Measurements from ENCODE around the gene TCF25. TPM values are rescaled to one million over a fixed set of nuclear protein-coding genes. Genes with fewer than 3 reads are reported as not detected.
"Not testable (repeated sequence)": the region's sequence is repeated elsewhere in the genome, so short reads cannot be mapped to it uniquely, and the experiment has no call there.

The TCF25 gene
- total RNA-seq, 1 donor from 2014 or later = 162 TPM

DNA sequence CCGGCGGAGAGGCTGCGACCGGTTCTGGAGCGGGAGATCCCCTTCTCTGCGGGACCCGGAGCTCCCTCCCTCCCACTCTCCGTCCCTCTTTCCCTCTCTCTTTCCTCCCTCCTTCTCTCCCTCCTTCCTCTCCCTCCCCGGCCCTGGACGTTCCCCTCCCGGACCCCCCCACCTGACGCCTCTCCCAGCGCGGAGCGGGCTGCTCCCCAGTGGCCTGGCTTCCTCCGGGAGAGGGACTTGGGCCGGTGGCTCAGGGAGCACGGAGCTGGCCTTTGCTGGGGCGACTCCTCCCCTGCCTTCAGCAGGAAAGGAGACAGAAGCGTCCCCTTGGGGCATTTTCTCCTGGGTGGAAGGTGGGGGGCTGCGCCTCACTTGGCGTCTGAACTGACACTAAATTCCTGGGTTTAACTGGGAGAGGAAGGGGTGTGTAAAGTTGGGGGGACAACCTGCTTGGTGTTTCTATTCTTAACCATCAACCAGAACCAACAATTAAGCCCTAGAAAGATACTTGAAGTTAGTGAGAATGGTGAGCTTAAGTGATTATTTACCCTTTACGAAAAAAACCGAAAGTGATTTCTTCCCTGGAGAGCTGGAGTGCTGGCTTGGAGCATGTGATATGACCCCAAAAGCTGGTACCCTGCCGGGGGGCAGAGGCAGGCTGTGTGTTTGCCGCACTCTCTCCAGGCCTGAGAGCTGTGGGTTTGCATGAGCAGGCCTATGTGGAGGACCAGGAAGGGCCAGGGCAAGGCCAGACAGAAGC is 44.3 kb upstream of the TCF25 start:
- Histone ChIP-seq H3K27me3 (no peaks in the 10 kb centered on the region), H3K4me1 (peaks cover 17% of the 10 kb centered on the region), H3K27ac (no peak overlapping the region), H3K4me3 (peak overlapping the region; percentile 44), H3K9me3 (no peaks in the 10 kb centered on the region), H3K36me3 (no peaks in the 10 kb centered on the region)
- DNase-seq = no peak
- TF ChIP-seq CTCF (IDR thresholded peaks at IDR 0.05) = no peak
- intact Hi-C loops (cut with DNase I) = no loop called here
- peak; percentile 1 for ATAC-seq

DNA sequence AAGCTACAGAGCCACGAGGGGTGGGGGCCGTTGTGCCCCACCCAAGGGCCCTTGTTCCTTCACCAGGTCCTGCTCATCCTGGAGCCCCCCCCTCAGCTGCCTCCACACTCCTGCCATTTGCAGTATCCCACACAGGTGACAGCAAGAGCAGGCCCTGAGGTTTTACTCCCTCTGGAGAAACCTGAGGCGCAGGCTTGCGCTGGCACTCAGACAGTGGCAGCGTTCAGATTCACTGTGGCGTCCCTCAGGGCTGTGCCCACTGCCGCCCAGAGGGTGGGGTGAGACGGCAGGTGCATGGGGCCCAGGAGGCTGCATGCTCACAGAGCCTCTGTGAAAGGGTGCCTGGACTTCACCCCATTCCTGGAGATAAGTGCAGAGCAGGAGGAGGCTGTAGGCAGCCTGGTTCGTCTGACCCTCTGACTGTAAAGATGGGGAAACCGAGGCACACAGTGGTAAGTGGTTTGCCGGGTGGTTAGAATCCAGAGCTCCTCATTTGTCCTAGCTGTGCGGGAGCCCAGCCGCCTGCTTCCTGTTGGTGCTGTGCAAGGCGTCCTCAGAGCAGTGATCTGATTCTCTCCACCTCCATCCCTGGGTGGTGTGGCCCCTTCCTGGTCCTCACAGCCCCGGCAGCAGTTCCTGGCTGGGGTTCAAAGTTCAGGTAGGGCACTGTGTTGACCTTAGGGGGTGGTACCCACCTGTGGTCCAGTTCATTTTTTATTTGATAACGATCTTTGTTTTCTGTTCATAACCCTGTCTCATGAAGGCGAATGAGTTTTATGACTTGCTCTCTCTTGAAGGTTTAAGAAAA is 43.6 kb upstream of the TCF25 start:
- no peaks in the 10 kb centered on the region for H3K27me3 ChIP-seq
- intact Hi-C loops (cut with DNase I) = no loop called here
- no peak for DNase-seq
- no peak overlapping the region for H3K27ac ChIP-seq
- no peak for ATAC-seq
- H3K4me3 ChIP-seq = no peak overlapping the region
- no peaks in the 10 kb centered on the region for H3K36me3 ChIP-seq
- peaks cover 17% of the 10 kb centered on the region for H3K4me1 ChIP-seq
- no peak for TF ChIP-seq CTCF (IDR thresholded peaks at IDR 0.05)
- no peaks in the 10 kb centered on the region for H3K9me3 ChIP-seq

- no peak for DNase-seq
- ATAC-seq = no peak
- no peaks in the 10 kb centered on the region for H3K27me3 ChIP-seq
- H3K27ac ChIP-seq = no peak overlapping the region
- intact Hi-C loops (cut with DNase I) = no loop called here
- no peak overlapping the region for H3K4me3 ChIP-seq
- H3K4me1 ChIP-seq = peaks cover 17% of the 10 kb centered on the region
- no peak for TF ChIP-seq CTCF (IDR thresholded peaks at IDR 0.05)
- H3K36me3 ChIP-seq = no peaks in the 10 kb centered on the region
- H3K9me3 ChIP-seq = no peaks in the 10 kb centered on the region
Observed at GRCh38 chr16:89831810-89832328, 41.5 kb upstream of the TCF25 start.

DNA sequence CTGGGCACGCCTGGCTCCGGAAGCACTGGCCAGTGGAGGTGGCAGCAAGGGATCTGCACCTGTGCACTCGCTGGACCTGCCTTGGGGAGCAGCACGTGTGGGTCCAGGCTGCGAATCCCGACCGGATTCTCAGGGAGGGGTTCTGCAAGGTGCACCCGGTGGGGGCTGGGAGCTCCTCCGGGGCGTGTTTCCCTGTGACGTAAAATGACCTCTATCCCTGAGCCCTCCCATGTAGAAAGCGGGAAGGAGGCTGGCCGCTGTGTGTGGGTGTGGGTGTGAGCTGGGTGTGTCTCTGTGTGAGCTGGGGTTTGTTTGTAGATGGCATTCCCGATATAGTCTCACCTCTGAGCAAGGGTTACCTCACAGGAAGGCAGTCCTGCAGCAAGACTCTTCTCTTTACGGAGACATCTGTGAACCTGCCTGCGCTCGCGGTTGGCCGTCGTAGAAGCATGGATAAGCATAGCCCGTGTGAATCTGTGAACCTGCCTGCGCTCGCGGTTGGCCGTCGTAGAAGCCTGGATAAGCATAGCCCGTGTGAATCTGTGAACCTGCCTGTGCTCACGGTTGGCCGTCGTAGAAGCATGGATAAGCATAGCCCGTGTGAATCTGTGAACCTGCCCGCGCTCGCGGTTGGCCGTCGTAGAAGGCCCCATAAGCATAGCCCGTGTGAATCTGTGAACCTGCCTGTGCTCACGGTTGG is 39.6 kb upstream of the TCF25 start:
- H3K9me3 ChIP-seq; intact Hi-C loops (cut with DNase I); H3K4me3 ChIP-seq; H3K36me3 ChIP-seq; DNase-seq; H3K27ac ChIP-seq; H3K27me3 ChIP-seq: not testable (repeated sequence)
- H3K4me1 ChIP-seq = peaks cover 15% of the 10 kb centered on the region
- ATAC-seq = peak; percentile 52

- H3K4me3 ChIP-seq; ATAC-seq; H3K27ac ChIP-seq; intact Hi-C loops (cut with DNase I); H3K36me3 ChIP-seq; H3K9me3 ChIP-seq; H3K4me1 ChIP-seq; H3K27me3 ChIP-seq; DNase-seq: not testable (repeated sequence)
Observed at GRCh38 chr16:89834813-89835363, 38.5 kb upstream of the TCF25 start.

GRCh38 chr16:89836484-89836883 is 36.9 kb upstream of the TCF25 start:
- H3K9me3 ChIP-seq; H3K27ac ChIP-seq; DNase-seq; H3K4me3 ChIP-seq; ATAC-seq; H3K4me1 ChIP-seq; H3K36me3 ChIP-seq; intact Hi-C loops (cut with DNase I); H3K27me3 ChIP-seq: not testable (repeated sequence)
